Mucosa of stomach (tissue), 1 donor: ENCODE measurements around the gene MRM2.
A peak's percentile ranks its signal among the peaks of the same experiment; 100 is the strongest.

Experiments used
- H3K27me3 ChIP-seq: one replicate; pipeline ENCODE4 v1.7.0; 2013; ENCODE audit warnings: mild to moderate bottlenecking, low read length; ENCODE audit not compliant: control insufficient read depth, insufficient read depth
- H3K36me3 ChIP-seq: one replicate; pipeline ENCODE4 v1.7.0; 2013; ENCODE audit warnings: low read length; ENCODE audit not compliant: control insufficient read depth, insufficient read depth
- H3K4me1 ChIP-seq: one replicate; pipeline ENCODE4 v1.7.0; 2013; ENCODE audit warnings: mild to moderate bottlenecking, low read length; ENCODE audit not compliant: control insufficient read depth, insufficient read depth
- H3K4me3 ChIP-seq: one replicate; pipeline ENCODE4 v1.7.0; 2013; ENCODE audit warnings: low read length
- H3K9ac ChIP-seq: one replicate; pipeline ENCODE4 v1.7.0; 2013; ENCODE audit warnings: mild to moderate bottlenecking, low read length, moderate library complexity
- H3K9me3 ChIP-seq: one replicate; pipeline ENCODE4 v1.7.0; 2013; ENCODE audit warnings: mild to moderate bottlenecking, low read length, moderate library complexity; ENCODE audit not compliant: control insufficient read depth
- donor health status: Pancreatic carcinoma.

Gene MRM2

GRCh38 chr7:2251841-2252771 is 10.1 kb upstream of the MRM2 start:
- H3K36me3 ChIP-seq, result no peaks in the 10 kb centered on the region
- no peak overlapping the region for H3K4me3 ChIP-seq
- no peaks in the 10 kb centered on the region for H3K4me1 ChIP-seq
- no peaks in the 10 kb centered on the region for H3K9me3 ChIP-seq
- no peaks in the 10 kb centered on the region for H3K27me3 ChIP-seq
- H3K9ac ChIP-seq, result no peak overlapping the region

- no peak overlapping the region for H3K4me3 ChIP-seq
- no peaks in the 10 kb centered on the region for H3K4me1 ChIP-seq
- H3K9ac ChIP-seq, result no peak overlapping the region
- H3K9me3 ChIP-seq, result no peaks in the 10 kb centered on the region
- no peaks in the 10 kb centered on the region for H3K36me3 ChIP-seq
- H3K27me3 ChIP-seq, result no peaks in the 10 kb centered on the region
Observed at GRCh38 chr7:2251381-2251780, 9.4 kb upstream of the MRM2 start.

DNA sequence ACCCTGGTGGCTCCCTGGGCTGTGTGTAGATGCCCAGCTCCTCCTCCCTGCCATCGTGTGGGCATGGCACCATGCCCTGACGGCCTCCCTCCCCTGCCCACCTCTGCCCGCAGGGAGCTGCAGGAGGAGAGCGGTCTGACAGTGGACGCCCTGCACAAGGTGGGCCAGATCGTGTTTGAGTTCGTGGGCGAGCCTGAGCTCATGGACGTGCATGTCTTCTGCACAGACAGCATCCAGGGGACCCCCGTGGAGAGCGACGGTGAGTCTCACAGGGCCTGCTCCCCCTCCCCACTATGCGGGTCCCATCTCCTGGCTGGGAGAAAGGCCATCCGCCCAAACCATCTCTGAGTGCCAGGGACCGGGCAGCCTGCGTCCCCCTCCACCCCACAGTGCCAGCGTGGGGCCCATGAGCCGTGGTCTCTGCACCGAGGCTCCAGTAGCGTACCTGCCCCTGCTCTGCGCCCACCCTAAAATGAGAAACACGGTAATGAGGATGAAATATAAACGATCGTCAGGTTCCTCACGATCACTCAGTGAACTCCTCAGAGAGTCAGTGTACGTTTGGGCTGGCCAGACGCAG is 7.8 kb upstream of the MRM2 start:
- no peak overlapping the region for H3K4me3 ChIP-seq
- H3K4me1 ChIP-seq, result no peaks in the 10 kb centered on the region
- no peaks in the 10 kb centered on the region for H3K36me3 ChIP-seq
- H3K9ac ChIP-seq, result no peak overlapping the region
- H3K27me3 ChIP-seq, result no peaks in the 10 kb centered on the region
- H3K9me3 ChIP-seq, result no peaks in the 10 kb centered on the region

DNA sequence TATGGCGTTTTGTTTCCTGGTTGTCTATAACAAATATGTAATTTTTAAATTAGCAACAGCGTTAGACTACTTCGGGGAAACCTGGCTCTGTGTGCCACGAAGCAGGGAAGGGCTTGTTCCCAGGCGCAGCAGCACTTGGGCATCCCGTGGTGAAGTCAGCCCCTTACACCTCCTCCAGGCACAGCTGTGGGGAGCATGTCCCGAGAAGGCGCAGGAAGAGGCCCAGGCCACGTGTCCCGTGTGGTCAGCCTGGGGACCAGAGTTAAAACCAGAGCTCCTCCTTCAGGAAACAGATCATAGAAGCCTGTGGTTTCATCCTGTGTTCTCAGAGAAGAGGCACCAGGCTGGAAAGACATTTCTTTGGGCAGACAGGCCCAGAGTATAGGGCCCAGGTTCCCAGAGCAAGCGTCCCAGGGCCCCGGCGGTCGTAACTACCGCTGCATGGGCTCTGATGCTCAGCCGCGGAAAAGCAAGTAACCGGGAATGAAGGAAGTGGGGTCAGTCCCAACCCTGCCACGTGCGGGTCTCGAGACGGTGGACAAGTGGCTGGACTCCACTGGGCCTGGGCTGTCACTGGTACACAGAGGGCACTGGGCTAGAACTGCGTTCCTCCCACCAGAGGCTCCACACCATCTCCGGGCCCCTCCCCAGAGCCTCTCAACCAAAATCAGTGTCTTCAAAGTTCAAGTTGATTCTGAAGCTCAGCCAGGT is 7.1 kb upstream of the MRM2 start:
- no peaks in the 10 kb centered on the region for H3K9me3 ChIP-seq
- no peaks in the 10 kb centered on the region for H3K27me3 ChIP-seq
- H3K36me3 ChIP-seq, result no peaks in the 10 kb centered on the region
- no peaks in the 10 kb centered on the region for H3K4me1 ChIP-seq
- H3K9ac ChIP-seq, result no peak overlapping the region
- no peak overlapping the region for H3K4me3 ChIP-seq

- Histone ChIP-seq H3K36me3 (no peaks in the 10 kb centered on the region), H3K9me3 (no peaks in the 10 kb centered on the region), H3K27me3 (no peaks in the 10 kb centered on the region), H3K9ac (no peak overlapping the region), H3K4me1 (peaks cover 9% of the 10 kb centered on the region), H3K4me3 (no peak overlapping the region)
Observed at GRCh38 chr7:2247141-2247995, 5.4 kb upstream of the MRM2 start.

DNA sequence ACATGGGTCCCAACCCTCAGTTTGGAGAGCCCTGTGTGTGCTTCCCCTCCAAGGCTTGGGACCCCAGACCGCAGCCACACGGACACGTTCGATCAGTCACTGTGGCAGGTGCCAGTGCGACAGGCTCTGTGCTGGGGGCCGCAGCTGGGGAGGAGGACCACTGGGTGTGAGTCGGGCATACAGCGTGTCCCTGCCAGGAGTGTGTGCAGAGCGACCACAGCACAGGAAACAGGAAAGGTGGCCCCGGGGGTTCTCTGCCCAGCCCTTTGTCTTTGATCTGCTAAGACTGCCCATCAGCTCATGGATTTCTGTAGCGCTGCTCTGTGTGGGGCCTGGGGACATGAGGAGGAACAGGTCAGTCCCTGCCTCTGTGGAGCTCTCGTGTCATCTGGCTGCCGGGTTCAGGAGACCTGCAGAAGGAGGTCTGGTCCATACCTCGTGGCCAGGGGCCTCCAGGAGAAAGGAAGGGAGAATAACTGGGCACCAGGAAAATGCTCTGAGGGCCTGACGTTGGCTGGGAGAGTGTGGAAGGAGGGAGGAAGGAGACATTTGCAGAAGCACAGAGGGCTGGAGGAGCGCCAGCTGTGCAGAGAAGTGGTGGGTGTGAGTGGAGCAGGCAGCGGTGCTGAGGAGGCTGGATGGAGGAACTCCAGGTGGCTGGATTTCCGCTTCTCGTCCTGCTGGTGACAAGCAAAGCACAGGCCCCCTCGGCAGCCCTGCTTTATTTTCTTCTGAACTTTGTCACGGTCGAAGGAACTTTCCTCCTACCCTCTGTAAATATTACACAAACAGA is 4.1 kb upstream of the MRM2 start:
- peaks cover 14% of the 10 kb centered on the region for H3K4me1 ChIP-seq
- no peak overlapping the region for H3K4me3 ChIP-seq
- no peaks in the 10 kb centered on the region for H3K9me3 ChIP-seq
- no peaks in the 10 kb centered on the region for H3K27me3 ChIP-seq
- H3K9ac ChIP-seq, result no peak overlapping the region
- no peaks in the 10 kb centered on the region for H3K36me3 ChIP-seq

DNA sequence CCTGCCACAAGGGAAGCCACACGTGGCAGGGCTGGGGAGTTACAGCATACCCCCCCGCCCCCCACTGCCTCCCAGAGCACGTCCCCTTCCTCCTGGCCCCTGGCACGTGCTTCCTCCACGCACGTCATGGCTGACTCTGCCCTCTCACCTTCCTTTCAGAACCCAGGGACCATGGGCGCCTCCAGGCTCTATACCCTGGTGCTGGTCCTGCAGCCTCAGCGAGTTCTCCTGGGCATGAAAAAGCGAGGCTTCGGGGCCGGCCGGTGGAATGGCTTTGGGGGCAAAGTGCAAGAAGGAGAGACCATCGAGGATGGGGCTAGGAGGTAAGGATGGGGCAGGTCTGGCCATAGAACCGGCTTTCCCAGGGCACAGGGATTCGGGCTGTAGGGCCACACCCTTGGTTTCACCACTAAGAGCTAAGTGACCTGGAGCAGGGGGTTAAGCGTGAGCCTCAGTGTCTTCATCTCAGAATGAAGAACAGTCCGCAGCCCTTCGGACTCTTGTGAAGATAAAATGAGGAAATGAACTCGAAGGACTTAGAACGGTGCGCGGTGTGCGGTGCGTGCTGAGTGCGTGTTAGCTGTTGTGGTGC is 2.5 kb upstream of the MRM2 start:
- peaks cover 19% of the 10 kb centered on the region for H3K4me1 ChIP-seq
- no peaks in the 10 kb centered on the region for H3K9me3 ChIP-seq
- no peak overlapping the region for H3K9ac ChIP-seq
- H3K4me3 ChIP-seq, result no peak overlapping the region
- H3K36me3 ChIP-seq, result no peaks in the 10 kb centered on the region
- H3K27me3 ChIP-seq, result no peaks in the 10 kb centered on the region

DNA sequence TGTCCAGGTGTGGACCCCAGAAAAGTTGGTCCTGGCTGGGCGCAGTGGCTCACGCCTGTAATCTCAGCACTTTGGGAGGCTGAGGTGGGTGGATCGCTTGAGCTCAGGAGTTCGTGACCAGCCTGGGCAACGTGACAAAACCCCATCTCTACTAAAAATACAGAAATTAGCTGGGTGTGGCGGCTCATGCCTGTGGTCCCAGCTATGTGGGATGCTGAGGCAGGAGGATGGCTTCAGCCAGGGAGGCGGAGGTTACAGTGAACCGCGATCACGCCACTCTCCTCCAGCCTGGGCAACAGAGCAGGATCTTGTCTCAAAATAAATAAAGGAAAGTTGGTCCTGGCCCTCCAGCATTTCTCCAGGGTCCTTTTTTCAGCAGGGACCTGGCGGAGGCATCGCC is 1.5 kb upstream of the MRM2 start:
- Histone ChIP-seq H3K9ac (no peak overlapping the region), H3K4me3 (no peak overlapping the region), H3K36me3 (no peaks in the 10 kb centered on the region), H3K9me3 (no peaks in the 10 kb centered on the region), H3K27me3 (no peaks in the 10 kb centered on the region), H3K4me1 (peaks cover 19% of the 10 kb centered on the region)

DNA sequence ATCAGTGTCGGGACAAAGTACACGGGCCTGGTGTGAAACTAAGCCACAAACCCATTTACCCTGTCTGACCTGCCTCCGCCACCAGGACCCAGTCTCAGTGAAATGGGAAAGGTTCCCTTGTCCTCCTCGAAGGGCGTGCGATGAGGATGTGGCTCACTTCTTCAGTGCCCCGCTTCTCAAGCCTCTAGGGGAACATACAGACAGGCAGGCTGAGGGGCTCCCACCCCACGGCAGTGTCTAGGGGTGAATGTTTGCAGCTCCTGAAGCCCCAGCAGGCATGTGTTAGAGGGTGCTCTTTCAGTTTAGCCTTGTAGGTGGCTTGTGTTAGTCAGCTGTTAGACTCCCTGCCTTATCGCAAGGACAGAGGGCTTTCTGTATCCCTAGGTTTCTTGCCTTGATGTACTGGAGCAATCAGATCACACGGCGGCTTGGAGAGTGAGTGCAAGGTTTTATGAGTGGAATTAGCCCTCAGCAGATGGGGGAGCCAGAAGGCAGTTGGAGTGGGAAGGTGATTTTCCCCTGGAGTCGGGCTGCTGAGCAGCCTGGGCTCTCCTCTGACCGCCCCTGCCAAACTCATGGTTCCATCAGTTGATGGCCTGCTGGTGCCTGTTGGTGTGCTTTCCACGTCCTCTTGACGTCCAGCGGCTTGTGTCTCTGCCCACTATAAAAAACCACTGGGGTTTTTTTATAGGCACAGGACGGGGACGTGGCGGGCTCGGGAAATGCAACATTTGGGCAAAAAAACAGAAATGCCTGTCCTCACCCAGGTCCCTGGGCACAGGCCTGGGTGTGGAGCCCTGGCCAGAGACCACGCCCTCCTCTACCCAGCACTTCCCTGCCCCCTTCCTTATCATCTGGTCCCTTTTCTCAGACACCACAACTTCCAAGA is 780 bp upstream of the MRM2 start:
- Histone ChIP-seq H3K9ac (peak overlapping the region; percentile 80), H3K27me3 (no peaks in the 10 kb centered on the region), H3K4me3 (peak overlapping the region; percentile 77), H3K36me3 (no peaks in the 10 kb centered on the region), H3K4me1 (peaks cover 19% of the 10 kb centered on the region), H3K9me3 (no peaks in the 10 kb centered on the region)

DNA sequence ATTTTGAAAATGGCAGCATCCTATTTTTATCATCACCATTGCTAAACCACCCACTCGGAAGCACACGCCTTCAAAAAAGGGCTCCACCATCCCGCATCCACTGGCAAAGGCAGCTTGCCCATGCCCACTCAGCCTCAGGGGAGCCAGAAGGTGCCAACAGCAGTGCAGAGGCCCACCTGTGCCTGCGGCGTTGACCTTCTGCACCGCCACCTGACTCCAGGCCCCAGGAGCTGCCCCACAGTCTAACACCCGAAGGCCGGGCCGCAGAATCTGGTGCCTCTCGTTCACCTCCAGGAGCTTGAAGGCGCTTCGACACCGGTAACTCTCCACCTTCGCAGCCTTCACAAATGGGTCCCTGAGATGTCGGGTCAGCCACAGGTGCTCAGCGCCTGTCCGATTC is 2.8 kb downstream of the MRM2 start:
- Histone ChIP-seq H3K9ac (no peak overlapping the region), H3K36me3 (no peaks in the 10 kb centered on the region)

More for the DNA sequence above, 2.8 kb downstream of the MRM2 start:
- H3K4me1 ChIP-seq, result peaks cover 19% of the 10 kb centered on the region
- no peaks in the 10 kb centered on the region for H3K9me3 ChIP-seq
- no peak overlapping the region for H3K4me3 ChIP-seq
- no peaks in the 10 kb centered on the region for H3K27me3 ChIP-seq
